ENCODE results near the gene CUL2.

DNA sequence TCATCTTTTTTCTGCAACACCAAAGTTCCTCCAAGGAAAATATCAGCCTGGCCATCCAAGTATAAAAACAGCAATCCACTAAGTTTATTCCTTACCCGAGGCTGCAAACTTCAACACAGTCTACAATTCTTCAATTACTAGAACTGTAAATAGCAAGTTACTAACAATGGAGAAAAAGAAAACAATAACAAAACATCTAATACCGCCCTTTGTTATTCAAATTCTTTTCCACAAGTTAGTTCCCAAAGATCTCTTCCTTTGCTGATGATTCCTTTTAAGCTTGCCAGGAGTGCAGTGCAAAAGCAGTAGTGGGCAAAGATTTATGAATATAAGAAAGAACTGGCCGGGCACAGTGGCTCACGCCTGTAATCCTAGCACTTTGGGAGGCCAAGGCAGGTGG is 86.2 kb downstream of the CUL2 start:
- TF ChIP-seq, protein P1, sequence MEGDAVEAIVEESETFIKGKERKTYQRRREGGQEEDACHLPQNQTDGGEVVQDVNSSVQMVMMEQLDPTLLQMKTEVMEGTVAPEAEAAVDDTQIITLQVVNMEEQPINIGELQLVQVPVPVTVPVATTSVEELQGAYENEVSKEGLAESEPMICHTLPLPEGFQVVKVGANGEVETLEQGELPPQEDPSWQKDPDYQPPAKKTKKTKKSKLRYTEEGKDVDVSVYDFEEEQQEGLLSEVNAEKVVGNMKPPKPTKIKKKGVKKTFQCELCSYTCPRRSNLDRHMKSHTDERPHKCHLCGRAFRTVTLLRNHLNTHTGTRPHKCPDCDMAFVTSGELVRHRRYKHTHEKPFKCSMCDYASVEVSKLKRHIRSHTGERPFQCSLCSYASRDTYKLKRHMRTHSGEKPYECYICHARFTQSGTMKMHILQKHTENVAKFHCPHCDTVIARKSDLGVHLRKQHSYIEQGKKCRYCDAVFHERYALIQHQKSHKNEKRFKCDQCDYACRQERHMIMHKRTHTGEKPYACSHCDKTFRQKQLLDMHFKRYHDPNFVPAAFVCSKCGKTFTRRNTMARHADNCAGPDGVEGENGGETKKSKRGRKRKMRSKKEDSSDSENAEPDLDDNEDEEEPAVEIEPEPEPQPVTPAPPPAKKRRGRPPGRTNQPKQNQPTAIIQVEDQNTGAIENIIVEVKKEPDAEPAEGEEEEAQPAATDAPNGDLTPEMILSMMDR (conservative IDR thresholded peaks at IDR 0.05; ENCODE audit: low read depth in 2 of 2) = no peak
- TF ChIP-seq EZH2phosphoT487 (IDR thresholded peaks at IDR 0.05; ENCODE audit: unreplicated experiment) (no peak), POLR2AphosphoS5 (IDR thresholded peaks at IDR 0.05; ENCODE audit: low read depth) (no peak), EZH2 (IDR thresholded peaks at IDR 0.05; ENCODE audit: low read depth, unreplicated experiment) (no peak), JUNB (IDR thresholded peaks at IDR 0.05; ENCODE audit: unreplicated experiment) (no peak), CREB1 (CRISPR knock-in tag; IDR thresholded peaks at IDR 0.05; ENCODE audit: low read depth) (no peak), ZNF114 (CRISPR knock-in tag; IDR thresholded peaks at IDR 0.05) (no peak), NANOG (IDR thresholded peaks at IDR 0.05; ENCODE audit: borderline replicate concordance) (no peak), STAT1 (IDR thresholded peaks at IDR 0.05; ENCODE audit: unreplicated experiment) (no peak)
- TF ChIP-seq, protein P2, sequence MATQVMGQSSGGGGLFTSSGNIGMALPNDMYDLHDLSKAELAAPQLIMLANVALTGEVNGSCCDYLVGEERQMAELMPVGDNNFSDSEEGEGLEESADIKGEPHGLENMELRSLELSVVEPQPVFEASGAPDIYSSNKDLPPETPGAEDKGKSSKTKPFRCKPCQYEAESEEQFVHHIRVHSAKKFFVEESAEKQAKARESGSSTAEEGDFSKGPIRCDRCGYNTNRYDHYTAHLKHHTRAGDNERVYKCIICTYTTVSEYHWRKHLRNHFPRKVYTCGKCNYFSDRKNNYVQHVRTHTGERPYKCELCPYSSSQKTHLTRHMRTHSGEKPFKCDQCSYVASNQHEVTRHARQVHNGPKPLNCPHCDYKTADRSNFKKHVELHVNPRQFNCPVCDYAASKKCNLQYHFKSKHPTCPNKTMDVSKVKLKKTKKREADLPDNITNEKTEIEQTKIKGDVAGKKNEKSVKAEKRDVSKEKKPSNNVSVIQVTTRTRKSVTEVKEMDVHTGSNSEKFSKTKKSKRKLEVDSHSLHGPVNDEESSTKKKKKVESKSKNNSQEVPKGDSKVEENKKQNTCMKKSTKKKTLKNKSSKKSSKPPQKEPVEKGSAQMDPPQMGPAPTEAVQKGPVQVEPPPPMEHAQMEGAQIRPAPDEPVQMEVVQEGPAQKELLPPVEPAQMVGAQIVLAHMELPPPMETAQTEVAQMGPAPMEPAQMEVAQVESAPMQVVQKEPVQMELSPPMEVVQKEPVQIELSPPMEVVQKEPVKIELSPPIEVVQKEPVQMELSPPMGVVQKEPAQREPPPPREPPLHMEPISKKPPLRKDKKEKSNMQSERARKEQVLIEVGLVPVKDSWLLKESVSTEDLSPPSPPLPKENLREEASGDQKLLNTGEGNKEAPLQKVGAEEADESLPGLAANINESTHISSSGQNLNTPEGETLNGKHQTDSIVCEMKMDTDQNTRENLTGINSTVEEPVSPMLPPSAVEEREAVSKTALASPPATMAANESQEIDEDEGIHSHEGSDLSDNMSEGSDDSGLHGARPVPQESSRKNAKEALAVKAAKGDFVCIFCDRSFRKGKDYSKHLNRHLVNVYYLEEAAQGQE (IDR thresholded peaks at IDR 0.05; ENCODE audit: unreplicated experiment) = no peak
- TF ChIP-seq, protein P3, sequence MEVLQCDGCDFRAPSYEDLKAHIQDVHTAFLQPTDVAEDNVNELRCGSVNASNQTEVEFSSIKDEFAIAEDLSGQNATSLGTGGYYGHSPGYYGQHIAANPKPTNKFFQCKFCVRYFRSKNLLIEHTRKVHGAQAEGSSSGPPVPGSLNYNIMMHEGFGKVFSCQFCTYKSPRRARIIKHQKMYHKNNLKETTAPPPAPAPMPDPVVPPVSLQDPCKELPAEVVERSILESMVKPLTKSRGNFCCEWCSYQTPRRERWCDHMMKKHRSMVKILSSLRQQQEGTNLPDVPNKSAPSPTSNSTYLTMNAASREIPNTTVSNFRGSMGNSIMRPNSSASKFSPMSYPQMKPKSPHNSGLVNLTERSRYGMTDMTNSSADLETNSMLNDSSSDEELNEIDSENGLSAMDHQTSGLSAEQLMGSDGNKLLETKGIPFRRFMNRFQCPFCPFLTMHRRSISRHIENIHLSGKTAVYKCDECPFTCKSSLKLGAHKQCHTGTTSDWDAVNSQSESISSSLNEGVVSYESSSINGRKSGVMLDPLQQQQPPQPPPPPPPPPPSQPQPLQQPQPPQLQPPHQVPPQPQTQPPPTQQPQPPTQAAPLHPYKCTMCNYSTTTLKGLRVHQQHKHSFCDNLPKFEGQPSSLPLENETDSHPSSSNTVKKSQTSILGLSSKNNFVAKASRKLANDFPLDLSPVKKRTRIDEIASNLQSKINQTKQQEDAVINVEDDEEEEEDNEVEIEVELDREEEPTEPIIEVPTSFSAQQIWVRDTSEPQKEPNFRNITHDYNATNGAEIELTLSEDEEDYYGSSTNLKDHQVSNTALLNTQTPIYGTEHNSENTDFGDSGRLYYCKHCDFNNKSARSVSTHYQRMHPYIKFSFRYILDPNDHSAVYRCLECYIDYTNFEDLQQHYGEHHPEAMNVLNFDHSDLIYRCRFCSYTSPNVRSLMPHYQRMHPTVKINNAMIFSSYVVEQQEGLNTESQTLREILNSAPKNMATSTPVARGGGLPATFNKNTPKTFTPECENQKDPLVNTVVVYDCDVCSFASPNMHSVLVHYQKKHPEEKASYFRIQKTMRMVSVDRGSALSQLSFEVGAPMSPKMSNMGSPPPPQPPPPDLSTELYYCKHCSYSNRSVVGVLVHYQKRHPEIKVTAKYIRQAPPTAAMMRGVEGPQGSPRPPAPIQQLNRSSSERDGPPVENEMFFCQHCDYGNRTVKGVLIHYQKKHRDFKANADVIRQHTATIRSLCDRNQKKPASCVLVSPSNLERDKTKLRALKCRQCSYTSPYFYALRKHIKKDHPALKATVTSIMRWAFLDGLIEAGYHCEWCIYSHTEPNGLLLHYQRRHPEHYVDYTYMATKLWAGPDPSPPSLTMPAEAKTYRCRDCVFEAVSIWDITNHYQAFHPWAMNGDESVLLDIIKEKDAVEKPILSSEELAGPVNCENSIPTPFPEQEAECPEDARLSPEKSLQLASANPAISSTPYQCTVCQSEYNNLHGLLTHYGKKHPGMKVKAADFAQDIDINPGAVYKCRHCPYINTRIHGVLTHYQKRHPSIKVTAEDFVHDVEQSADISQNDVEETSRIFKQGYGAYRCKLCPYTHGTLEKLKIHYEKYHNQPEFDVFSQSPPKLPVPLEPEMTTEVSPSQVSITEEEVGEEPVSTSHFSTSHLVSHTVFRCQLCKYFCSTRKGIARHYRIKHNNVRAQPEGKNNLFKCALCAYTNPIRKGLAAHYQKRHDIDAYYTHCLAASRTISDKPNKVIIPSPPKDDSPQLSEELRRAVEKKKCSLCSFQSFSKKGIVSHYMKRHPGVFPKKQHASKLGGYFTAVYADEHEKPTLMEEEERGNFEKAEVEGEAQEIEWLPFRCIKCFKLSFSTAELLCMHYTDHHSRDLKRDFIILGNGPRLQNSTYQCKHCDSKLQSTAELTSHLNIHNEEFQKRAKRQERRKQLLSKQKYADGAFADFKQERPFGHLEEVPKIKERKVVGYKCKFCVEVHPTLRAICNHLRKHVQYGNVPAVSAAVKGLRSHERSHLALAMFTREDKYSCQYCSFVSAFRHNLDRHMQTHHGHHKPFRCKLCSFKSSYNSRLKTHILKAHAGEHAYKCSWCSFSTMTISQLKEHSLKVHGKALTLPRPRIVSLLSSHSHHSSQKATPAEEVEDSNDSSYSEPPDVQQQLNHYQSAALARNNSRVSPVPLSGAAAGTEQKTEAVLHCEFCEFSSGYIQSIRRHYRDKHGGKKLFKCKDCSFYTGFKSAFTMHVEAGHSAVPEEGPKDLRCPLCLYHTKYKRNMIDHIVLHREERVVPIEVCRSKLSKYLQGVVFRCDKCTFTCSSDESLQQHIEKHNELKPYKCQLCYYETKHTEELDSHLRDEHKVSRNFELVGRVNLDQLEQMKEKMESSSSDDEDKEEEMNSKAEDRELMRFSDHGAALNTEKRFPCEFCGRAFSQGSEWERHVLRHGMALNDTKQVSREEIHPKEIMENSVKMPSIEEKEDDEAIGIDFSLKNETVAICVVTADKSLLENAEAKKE (CRISPR knock-in tag; IDR thresholded peaks at IDR 0.05) = no peak
- TF ChIP-seq, protein P4, sequence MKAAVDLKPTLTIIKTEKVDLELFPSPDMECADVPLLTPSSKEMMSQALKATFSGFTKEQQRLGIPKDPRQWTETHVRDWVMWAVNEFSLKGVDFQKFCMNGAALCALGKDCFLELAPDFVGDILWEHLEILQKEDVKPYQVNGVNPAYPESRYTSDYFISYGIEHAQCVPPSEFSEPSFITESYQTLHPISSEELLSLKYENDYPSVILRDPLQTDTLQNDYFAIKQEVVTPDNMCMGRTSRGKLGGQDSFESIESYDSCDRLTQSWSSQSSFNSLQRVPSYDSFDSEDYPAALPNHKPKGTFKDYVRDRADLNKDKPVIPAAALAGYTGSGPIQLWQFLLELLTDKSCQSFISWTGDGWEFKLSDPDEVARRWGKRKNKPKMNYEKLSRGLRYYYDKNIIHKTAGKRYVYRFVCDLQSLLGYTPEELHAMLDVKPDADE (IDR thresholded peaks at IDR 0.05) = no peak

All from GM23338 (cell line).